Measurements from ENCODE around the gene ZNF253. TPM values are rescaled to one million over a fixed set of nuclear protein-coding genes. Genes with fewer than 3 reads are reported as not detected.

The ZNF253 gene
- total RNA-seq (1 to 10 TPM; 3.3 to 3.7 TPM), polyA plus RNA-seq (1 to 10 TPM; 1.7 to 2.4 TPM)

DNA sequence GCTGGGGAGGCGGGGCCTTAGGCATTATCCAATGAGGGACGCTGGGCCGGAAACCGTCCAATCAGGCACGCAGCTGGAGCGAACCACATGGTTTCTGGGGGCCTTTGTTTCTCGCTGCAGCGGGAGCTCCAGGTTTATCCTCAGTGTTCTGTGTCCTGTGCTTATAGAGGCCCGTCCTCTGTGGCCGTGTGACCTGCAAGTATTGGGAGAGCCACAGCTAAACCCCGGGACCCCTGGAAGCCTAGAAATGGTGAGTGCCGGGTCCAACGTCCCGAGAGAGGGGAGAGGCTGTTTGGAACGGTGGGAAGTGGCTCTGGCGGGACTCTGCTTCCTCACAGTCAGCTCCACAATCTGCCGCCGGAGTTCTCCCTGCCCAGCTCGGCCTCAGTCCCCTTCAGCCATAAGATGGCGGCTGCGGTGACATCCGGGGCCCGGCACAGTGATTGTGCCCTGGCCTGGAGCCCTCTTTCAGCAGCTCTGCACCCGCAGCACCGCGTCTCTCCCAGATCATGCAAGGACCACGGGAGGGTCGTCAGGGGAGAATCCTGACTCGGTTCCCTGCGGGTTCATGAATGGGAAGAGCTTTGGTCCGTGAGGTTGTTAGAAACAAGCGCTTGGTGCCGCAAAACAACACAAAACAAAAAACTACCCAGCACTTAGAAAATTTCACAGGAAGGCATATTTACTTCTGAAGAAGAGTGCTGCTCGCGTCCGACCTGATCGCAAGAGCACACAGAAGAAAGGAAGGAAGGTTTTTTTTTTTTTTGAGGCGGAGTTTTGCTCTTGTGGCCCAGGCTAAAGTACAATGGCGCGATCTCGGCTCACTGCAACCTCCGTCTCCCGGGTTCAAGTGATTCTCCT is at the start of gene ZNF253:
Gene ZNF253, plus strand, starts transcription at position 133 of the 861 bp plus-strand sequence. Its CDS starts 115 bp downstream, at position 248.
- peaks cover 0 to under 1% (median 0%) of the 10 kb centered on the region in 4 donors for H3K36me3 ChIP-seq (ENCODE audit: control insufficient read depth in 4 of 4, insufficient read depth in 3 of 4, low read depth in 1 of 4, low read length in 3 of 4)
- TF ChIP-seq NR2F2 (IDR thresholded peaks at IDR 0.05) (no peak), RXRA (IDR thresholded peaks at IDR 0.05) (peak in 1 of 2 donors; percentile 14), HNF4A (conservative IDR thresholded peaks at IDR 0.05) (peak in 1 of 2 donors; percentile 27), REST (IDR thresholded peaks at IDR 0.05) (peak; percentile 93), YY1 (IDR thresholded peaks at IDR 0.05) (peak; percentile 97), HNF4G (IDR thresholded peaks at IDR 0.05) (no peak), TAF1 (conservative IDR thresholded peaks at IDR 0.05) (peak; percentile 97), GABPA (IDR thresholded peaks at IDR 0.05 in 1 of 2, conservative IDR thresholded peaks at IDR 0.05 in 1 of 2) (peak in 1 of 2 donors; percentile 35), EGR1 (IDR thresholded peaks at IDR 0.05; ENCODE audit: low read depth in 2 of 2) (no peak), SP1 (IDR thresholded peaks at IDR 0.05) (peak; percentile 85)
- TF ChIP-seq, protein P1, sequence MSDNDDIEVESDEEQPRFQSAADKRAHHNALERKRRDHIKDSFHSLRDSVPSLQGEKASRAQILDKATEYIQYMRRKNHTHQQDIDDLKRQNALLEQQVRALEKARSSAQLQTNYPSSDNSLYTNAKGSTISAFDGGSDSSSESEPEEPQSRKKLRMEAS (IDR thresholded peaks at IDR 0.05) = peak; percentile 73
- peak within 1 kb of the TSS; percentile 79 to 92 (median 91) for H3K4me3 ChIP-seq (ENCODE audit: low read depth in 1 of 3, low read length in 3 of 3)
- WGBS = under 1% methylated on average over 43 of the region's 43 CpGs
- H3K9ac ChIP-seq (ENCODE audit: low read depth in 1 of 2, low read length in 2 of 2) = peak within 1 kb of the TSS; percentile 74 to 84
- H3K4me1 ChIP-seq (ENCODE audit: control insufficient read depth in 4 of 4, insufficient read depth in 4 of 4, low read length in 3 of 4) = peaks cover 0 to 13% (median 6%) of the 10 kb centered on the region in 4 donors
- H3K27ac ChIP-seq (ENCODE audit: low read depth in 1 of 2, low read length in 2 of 2) = peak within 1 kb of the TSS; percentile 82 to 92
- DNase-seq (ENCODE audit: low spot score) = peak; percentile 94
- H3K27me3 ChIP-seq (ENCODE audit: control insufficient read depth in 4 of 4, insufficient read depth in 4 of 4, low read length in 3 of 4) = no peaks in the 10 kb centered on the region
- H3K9me3 ChIP-seq (ENCODE audit: control insufficient read depth in 4 of 4, low read length in 3 of 4) = peaks cover 3 to 19% (median 5%) of the 10 kb centered on the region in 4 donors

GRCh38 chr19:19816679-19817078 is 49.0 kb upstream of the ZNF253 start:
- no peak overlapping the region for H3K27ac ChIP-seq (ENCODE audit: low read depth in 1 of 2, low read length in 2 of 2)
- no peaks in the 10 kb centered on the region for H3K4me1 ChIP-seq (ENCODE audit: control insufficient read depth in 4 of 4, insufficient read depth in 4 of 4, low read length in 3 of 4)
- 95% methylated on average over 9 of the region's 9 CpGs for WGBS
- H3K9me3 ChIP-seq (ENCODE audit: control insufficient read depth in 4 of 4, low read length in 3 of 4) = peaks cover 3 to 37% (median 11%) of the 10 kb centered on the region in 4 donors
- TF ChIP-seq FOXA2 (IDR thresholded peaks at IDR 0.05) = no peak
- no peak for TF ChIP-seq REST (IDR thresholded peaks at IDR 0.05)
- TF ChIP-seq RAD21 (IDR thresholded peaks at IDR 0.05) = no peak
- no peak for TF ChIP-seq ATF3 (IDR thresholded peaks at IDR 0.05)
- TF ChIP-seq, protein P1 (IDR thresholded peaks at IDR 0.05) = no peak
- no peak for TF ChIP-seq EGR1 (IDR thresholded peaks at IDR 0.05; ENCODE audit: low read depth in 2 of 2)
- no peak for TF ChIP-seq RXRA (IDR thresholded peaks at IDR 0.05)
- TF ChIP-seq SP1 (IDR thresholded peaks at IDR 0.05) = no peak
- TF ChIP-seq NR2F2 (IDR thresholded peaks at IDR 0.05) = no peak
- no peak for TF ChIP-seq TAF1 (conservative IDR thresholded peaks at IDR 0.05)
- TF ChIP-seq FOXA1 (IDR thresholded peaks at IDR 0.05) = no peak
- no peak for TF ChIP-seq HNF4A (conservative IDR thresholded peaks at IDR 0.05)
- no peak for TF ChIP-seq JUND (IDR thresholded peaks at IDR 0.05)
- no peak overlapping the region for H3K9ac ChIP-seq (ENCODE audit: low read depth in 1 of 2, low read length in 2 of 2)
- H3K36me3 ChIP-seq (ENCODE audit: control insufficient read depth in 4 of 4, insufficient read depth in 3 of 4, low read depth in 1 of 4, low read length in 3 of 4) = peaks cover 2 to 12% (median 3%) of the 10 kb centered on the region in 4 donors
- H3K27me3 ChIP-seq (ENCODE audit: control insufficient read depth in 4 of 4, insufficient read depth in 4 of 4, low read length in 3 of 4) = no peaks in the 10 kb centered on the region
- no peak for DNase-seq (ENCODE audit: low spot score)
- H3K4me3 ChIP-seq (ENCODE audit: low read depth in 1 of 3, low read length in 3 of 3) = no peak overlapping the region

Data from liver (tissue), 9 donors.